GM12873 (cell line): ENCODE data around the gene CXorf58.

Source experiments
- CTCF ChIP-seq: IDR thresholded peaks from 2 replicates; pipeline ENCODE4 v1.5.1; 2012; ENCODE audit warnings: low read depth, mild to moderate bottlenecking, moderate library complexity, low read length, control low read depth; ENCODE audit not compliant: insufficient read depth; ENCODE audit errors: missing control alignments

Gene CXorf58

DNA sequence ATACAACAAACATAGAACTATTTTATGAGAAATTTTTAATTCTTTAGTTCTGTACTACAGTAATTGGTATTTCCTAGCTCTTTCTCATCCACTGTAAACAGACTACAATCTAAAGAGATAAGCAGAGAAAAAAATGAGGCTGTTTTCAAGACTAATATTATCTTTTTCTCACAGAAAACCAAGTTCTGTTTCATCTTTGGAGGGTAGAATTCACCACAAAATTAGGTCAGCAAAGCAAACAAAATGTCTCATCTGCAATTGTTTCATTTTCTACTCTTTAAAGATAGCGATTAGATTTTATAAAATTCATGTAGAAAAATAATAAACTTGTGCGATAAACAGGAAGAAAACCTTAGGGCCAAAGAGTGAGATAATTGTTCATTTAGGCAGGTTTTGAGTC is 10.8 kb upstream of the CXorf58 start:
- TF ChIP-seq CTCF: no peak

- no peak for TF ChIP-seq CTCF
Measured at GRCh38 chrX:23898412-23898959, 9.3 kb upstream of the CXorf58 start.

GRCh38 chrX:23900220-23900797 is 7.5 kb upstream of the CXorf58 start:
- no peak for TF ChIP-seq CTCF

DNA sequence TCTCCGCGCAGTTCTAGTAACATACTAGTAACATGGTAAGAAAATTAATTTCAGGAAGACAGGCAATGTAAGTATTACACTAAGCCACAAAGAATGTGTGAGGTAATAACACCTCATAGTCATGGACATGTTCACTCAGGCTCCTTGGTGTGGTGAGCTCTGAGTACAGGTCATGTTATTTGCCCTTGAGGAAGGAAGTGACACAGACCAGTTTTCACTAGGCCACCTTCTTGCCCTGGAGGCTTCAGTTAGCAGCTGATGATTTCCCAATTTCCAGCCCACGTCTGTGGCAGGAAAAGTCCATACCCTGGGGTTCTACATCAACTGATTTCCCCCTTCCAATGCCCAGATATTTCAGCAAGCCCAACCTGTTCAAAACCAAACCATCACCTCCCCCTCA is 6.7 kb upstream of the CXorf58 start:
- TF ChIP-seq CTCF: no peak

GRCh38 chrX:23901805-23902204 is 6.0 kb upstream of the CXorf58 start:
- TF ChIP-seq CTCF: peak; percentile 64

DNA sequence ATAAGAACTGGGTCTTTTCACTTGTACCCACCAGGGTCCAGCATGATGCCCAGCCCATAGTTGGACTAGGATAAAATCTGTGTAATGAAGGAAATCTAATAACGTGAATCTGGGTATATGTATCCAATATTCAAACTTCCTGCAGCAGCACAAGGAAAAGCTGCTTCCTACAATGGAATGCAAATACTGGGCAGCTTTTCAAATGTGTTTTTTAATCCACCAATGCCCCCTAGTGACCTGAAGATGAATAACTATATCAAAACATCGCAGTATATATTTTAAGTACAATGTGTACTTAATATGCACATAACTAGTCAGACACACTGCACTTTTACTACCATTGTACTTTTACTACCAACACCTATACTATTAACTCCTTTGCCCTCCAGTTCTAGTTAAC is 5.4 kb upstream of the CXorf58 start:
- peak; percentile 46 for TF ChIP-seq CTCF

DNA sequence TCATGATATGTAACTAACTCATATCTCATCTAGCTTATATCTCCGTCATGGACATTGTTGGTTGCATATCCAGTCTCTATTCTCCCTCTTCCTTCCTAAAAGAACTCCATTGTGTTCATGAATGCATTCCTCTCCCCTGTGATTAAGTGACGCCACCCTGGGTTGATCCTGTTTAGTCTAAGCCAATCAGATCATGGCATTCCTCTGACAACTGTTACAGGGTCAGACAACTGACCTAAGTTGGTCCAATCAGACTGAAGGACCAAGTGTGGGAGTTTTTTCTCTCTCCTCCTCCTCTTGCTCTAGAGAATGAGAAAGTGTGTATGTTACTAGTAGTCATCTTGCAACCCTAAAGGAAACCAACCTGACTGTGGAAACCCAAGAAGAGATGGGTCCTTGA is 3.7 kb upstream of the CXorf58 start:
- no peak for TF ChIP-seq CTCF
